NCI-H69 (cell line): ENCODE measurements around the gene ASTN2.

Experiments used
- DNase-seq: peaks from one replicate; lab custom pipeline; 2025; lab: John Stamatoyannopoulos, UW

ASTN2 gene

GRCh38 chr9:116417464-116417863 lies 997.4 kb downstream of the ASTN2 start:
- no peak for DNase-seq

GRCh38 chr9:116416421-116416820 lies 998.4 kb downstream of the ASTN2 start:
- no peak for DNase-seq

GRCh38 chr9:116414374-116414773 lies 1000.5 kb downstream of the ASTN2 start:
- no peak for DNase-seq

GRCh38 chr9:116411506-116411905 lies 1003.4 kb downstream of the ASTN2 start:
- no peak for DNase-seq

GRCh38 chr9:116409638-116410037 lies 1005.2 kb downstream of the ASTN2 start:
- no peak for DNase-seq

- no peak for DNase-seq
Measured at GRCh38 chr9:116409129-116409528, 1005.7 kb downstream of the ASTN2 start.

GRCh38 chr9:116406469-116406868 lies 1008.4 kb downstream of the ASTN2 start:
- DNase-seq, result no peak

GRCh38 chr9:116405321-116405720 lies 1009.5 kb downstream of the ASTN2 start:
- DNase-seq, result no peak

GRCh38 chr9:116404228-116404627 lies 1010.6 kb downstream of the ASTN2 start:
- no peak for DNase-seq

GRCh38 chr9:116403171-116403570 lies 1011.7 kb downstream of the ASTN2 start:
- no peak for DNase-seq

GRCh38 chr9:116395699-116396037 lies 1019.2 kb downstream of the ASTN2 start:
- no peak for DNase-seq

- DNase-seq, result peak; percentile 60
Measured at GRCh38 chr9:116394894-116395698, 1019.8 kb downstream of the ASTN2 start.

GRCh38 chr9:116394070-116394469 lies 1020.8 kb downstream of the ASTN2 start:
- DNase-seq, result no peak

- no peak for DNase-seq
Measured at GRCh38 chr9:116393198-116393597, 1021.7 kb downstream of the ASTN2 start.

GRCh38 chr9:116391306-116391900 lies 1023.5 kb downstream of the ASTN2 start:
- no peak for DNase-seq

GRCh38 chr9:116390303-116391228 lies 1024.3 kb downstream of the ASTN2 start:
- no peak for DNase-seq

GRCh38 chr9:116389541-116390302 lies 1025.1 kb downstream of the ASTN2 start:
- DNase-seq, result no peak

GRCh38 chr9:116387934-116388698 lies 1026.7 kb downstream of the ASTN2 start:
- DNase-seq, result peak; percentile 65

- DNase-seq, result no peak
Measured at GRCh38 chr9:116383936-116384335, 1030.9 kb downstream of the ASTN2 start.

- DNase-seq, result no peak
Measured at GRCh38 chr9:116383133-116383532, 1031.7 kb downstream of the ASTN2 start.

GRCh38 chr9:116382053-116382452 lies 1032.8 kb downstream of the ASTN2 start:
- DNase-seq, result no peak
